LoVo (cell line): Measurements from ENCODE around the gene TMEM218.

Experiments
- DNase-seq: peaks from one replicate; pipeline ENCODE4 v3.0.0-alpha.2; 2016; ENCODE audit warnings: low spot score

The TMEM218 gene

GRCh38 chr11:125055107-125055715 lies 56.2 kb downstream of the TMEM218 start:
- no peak for DNase-seq

- no peak for DNase-seq
These were observed 58.3 kb downstream of the TMEM218 start for GRCh38 chr11:125053167-125053566.

DNA sequence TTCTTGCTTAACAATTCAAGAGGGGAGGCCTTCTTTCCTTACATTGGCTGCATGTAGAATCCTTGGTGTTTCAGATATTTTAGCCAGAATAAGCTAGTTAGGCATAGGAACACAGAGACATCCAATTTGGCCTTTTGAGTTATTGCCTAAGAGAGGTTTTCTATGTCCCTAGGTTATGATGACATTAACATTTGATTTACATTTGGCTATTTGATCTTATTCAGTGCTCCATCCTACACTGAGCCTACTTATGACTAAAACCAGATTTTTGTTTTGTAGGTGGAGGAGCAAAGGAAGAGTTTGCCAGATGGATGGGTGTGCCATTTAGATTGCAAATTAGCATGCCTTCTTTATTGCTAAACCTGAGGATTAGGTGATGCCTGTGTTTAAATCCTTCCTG lies 59.4 kb downstream of the TMEM218 start:
- DNase-seq = no peak

GRCh38 chr11:125049164-125049792 lies 62.1 kb downstream of the TMEM218 start:
- DNase-seq = no peak
